Keratinocyte (primary cell): Measurements from ENCODE around the gene TUT7. TPM values are rescaled to one million over a fixed set of nuclear protein-coding genes. Genes with fewer than 3 reads are reported as not detected.

Experiments used
- DNase-seq: peaks from one replicate; pipeline ENCODE4 v3.0.0-alpha.2; 2011; ENCODE audit warnings: low read depth, missing footprints, low spot score
- FAIRE-seq: peaks from 2 replicates; lab custom pipeline; 2011; peaks lifted over from hg19 to GRCh38; lab: Jason Lieb, UNC
- H2AFZ ChIP-seq: 2 replicates; pipeline ENCODE4 v1.6.0; 2012; ENCODE audit warnings: low read length, control low read depth, inconsistent platforms; ENCODE audit not compliant: control insufficient read depth
- H3K27ac ChIP-seq: 2 replicates; pipeline ENCODE4 v1.5.1; 2011; ENCODE audit warnings: low read length; ENCODE audit not compliant: control insufficient read depth, insufficient read depth
- H3K27me3 ChIP-seq: 3 replicates; pipeline ENCODE4 v1.6.0; 2011; ENCODE audit warnings: low read length; ENCODE audit not compliant: control insufficient read depth, insufficient read depth; ENCODE audit errors: extremely low read depth
- H3K36me3 ChIP-seq, 2 experiments: 2 replicates in 1 of 2; 3 replicates in 1 of 2; pipeline ENCODE4 v1.5.1; 2011; ENCODE audit warnings: low read length in 2 of 2, mild to moderate bottlenecking in 1 of 2; ENCODE audit not compliant: control insufficient read depth in 2 of 2, insufficient read depth in 2 of 2; ENCODE audit errors: extremely low read depth in 1 of 2
- H3K4me1 ChIP-seq: 3 replicates; pipeline ENCODE4 v1.5.1; 2011; ENCODE audit warnings: low read length; ENCODE audit not compliant: control insufficient read depth, insufficient read depth; ENCODE audit errors: extremely low read depth
- H3K4me2 ChIP-seq: 3 replicates; pipeline ENCODE4 v1.6.0; 2011; ENCODE audit warnings: low read depth, low read length; ENCODE audit not compliant: control insufficient read depth, insufficient read depth; ENCODE audit errors: extremely low read depth
- H3K4me3 ChIP-seq, 3 experiments: fragments of 200-600 bp in 1 of 3; sonication (generic) in 1 of 3; 2 replicates in 2 of 3; 3 replicates in 1 of 3; pipeline ENCODE4 v1.5.1; 2011 to 2016; ENCODE audit warnings: low read length in 3 of 3, mild to moderate bottlenecking in 3 of 3, control low read depth in 2 of 3, inconsistent platforms in 1 of 3, low read depth in 1 of 3, mixed read lengths in 1 of 3, mixed run types in 1 of 3, moderate library complexity in 1 of 3; ENCODE audit not compliant: control insufficient read depth in 2 of 3, insufficient read depth in 2 of 3; ENCODE audit errors: extremely low read depth in 1 of 3
- H3K79me2 ChIP-seq: 2 replicates; pipeline ENCODE4 v1.6.0; 2012; ENCODE audit warnings: low read length; ENCODE audit not compliant: control insufficient read depth, insufficient read depth
- H3K9ac ChIP-seq: 3 replicates; pipeline ENCODE4 v1.6.0; 2011; ENCODE audit warnings: low read length; ENCODE audit not compliant: control insufficient read depth, insufficient read depth; ENCODE audit errors: extremely low read depth
- H3K9me1 ChIP-seq: 3 replicates; pipeline ENCODE4 v1.6.0; 2011; ENCODE audit warnings: low read length; ENCODE audit not compliant: control insufficient read depth, insufficient read depth; ENCODE audit errors: extremely low read depth
- H3K9me3 ChIP-seq: 2 replicates; pipeline ENCODE4 v1.5.1; 2012; ENCODE audit warnings: low read depth, low read length; ENCODE audit not compliant: control insufficient read depth
- H4K20me1 ChIP-seq: 3 replicates; pipeline ENCODE4 v1.6.0; 2011; ENCODE audit warnings: low read length; ENCODE audit not compliant: control insufficient read depth, insufficient read depth; ENCODE audit errors: extremely low read depth
- CTCF ChIP-seq, 3 experiments: IDR thresholded peaks in 1 of 3; conservative IDR thresholded peaks in 1 of 3; optimal IDR thresholded peaks in 1 of 3; 2 replicates in 2 of 3; 3 replicates in 1 of 3; pipeline versions ENCODE3 to v1.5.1; 2011; ENCODE audit warnings: low read length in 3 of 3, mild to moderate bottlenecking in 3 of 3, moderate library complexity in 2 of 3, control low read depth in 1 of 3, inconsistent platforms in 1 of 3; ENCODE audit not compliant: insufficient read depth in 2 of 3; ENCODE audit errors: extremely low read depth in 1 of 3
- EZH2 ChIP-seq: IDR thresholded peaks from one replicate; pipeline ENCODE4 v1.6.1; 2012; ENCODE audit warnings: inconsistent platforms, mild to moderate bottlenecking, low read length, moderate library complexity
- dilution Hi-C: fragments of 300-500 bp; cut with MboI; formaldehyde crosslinking; loops from one replicate; pipeline ENCODE4 v1.7.0; 2020; ENCODE audit warnings: low sequenced_read_pairs; ENCODE audit not compliant: extremely low pct_ligation_motif_present
- polyA plus RNA-seq, 5 experiments: library from polyadenylated mRNA; depleted of rRNA in 3 of 5; stranded (reverse) in 3 of 5; stranded (forward) in 1 of 5; unstranded in 1 of 5; fragments of >200 nt; gene quantifications; 1 replicate in 1 of 5; 2 replicates in 3 of 5; 3 replicates in 1 of 5; pipeline versions ENCODE4 v1.2.1 to v1.2.3, GENCODE V29; 2011 to 2012; ENCODE audit warnings: missing spikeins in 2 of 5, low read depth in 1 of 5, low replicate concordance in 1 of 5

The TUT7 gene
- polyA plus RNA-seq, 1 donor (not counting 4 experiments of a cell fraction or from before 2014, with no cell fraction given): 34.0 TPM

- DNase-seq: no peak
- Histone ChIP-seq H3K27ac (no peak overlapping the region), H4K20me1 (no peaks in the 10 kb centered on the region), H3K4me3 (no peak overlapping the region), H3K4me2 (no peak overlapping the region), H3K9me3 (no peaks in the 10 kb centered on the region), H3K27me3 (no peaks in the 10 kb centered on the region), H3K9me1 (no peaks in the 10 kb centered on the region), H2AFZ (no peak overlapping the region), H3K36me3 (peaks cover 19 to 33% of the 10 kb centered on the region in 2 experiments), H3K79me2 (no peaks in the 10 kb centered on the region), H3K9ac (no peak overlapping the region), H3K4me1 (no peaks in the 10 kb centered on the region)
- TF ChIP-seq CTCF (optimal IDR thresholded peaks at IDR 0.05 in 1 of 3, IDR thresholded peaks at IDR 0.05 in 1 of 3, conservative IDR thresholded peaks at IDR 0.05 in 1 of 3; ENCODE audit: extremely low read depth in 1 of 3, insufficient read depth in 2 of 3, low read length in 3 of 3): no peak
- TF ChIP-seq EZH2: no peak
- FAIRE-seq: no peak
- dilution Hi-C loops: no loop called here
Observed at GRCh38 chr9:86321373-86321772, 32.8 kb downstream of the TUT7 start.

GRCh38 chr9:86318187-86318586 lies 36.0 kb downstream of the TUT7 start:
- peaks cover 8 to 23% of the 10 kb centered on the region in 2 experiments for H3K36me3 ChIP-seq
- no peak for TF ChIP-seq CTCF (optimal IDR thresholded peaks at IDR 0.05 in 1 of 3, IDR thresholded peaks at IDR 0.05 in 1 of 3, conservative IDR thresholded peaks at IDR 0.05 in 1 of 3; ENCODE audit: extremely low read depth in 1 of 3, insufficient read depth in 2 of 3, low read length in 3 of 3)
- TF ChIP-seq EZH2: no peak
- no peak overlapping the region for H2AFZ ChIP-seq
- H3K27me3 ChIP-seq: no peaks in the 10 kb centered on the region
- H3K9ac ChIP-seq: no peak overlapping the region
- no peaks in the 10 kb centered on the region for H3K9me1 ChIP-seq
- no peak overlapping the region for H3K4me3 ChIP-seq
- H3K4me1 ChIP-seq: no peaks in the 10 kb centered on the region
- dilution Hi-C loops: no loop called here
- H3K4me2 ChIP-seq: no peak overlapping the region
- H3K9me3 ChIP-seq: no peaks in the 10 kb centered on the region
- H3K27ac ChIP-seq: no peak overlapping the region
- H4K20me1 ChIP-seq: no peaks in the 10 kb centered on the region
- no peak for FAIRE-seq
- DNase-seq: no peak
- H3K79me2 ChIP-seq: no peaks in the 10 kb centered on the region
